DND-41 (cell line): ENCODE data around the gene S100A14.

Experiments
- ATAC-seq: fragments of 200-7000 bp; cut with Tn5 transposase; 3 replicates; pipeline ENCODE4 v1.9.1; 2021; ENCODE audit warnings: low read depth; ENCODE audit not compliant: insufficient read depth
- DNase-seq: peaks from one replicate; pipeline ENCODE4 v3.0.0-alpha.2; 2020
- H2AFZ ChIP-seq: 2 replicates; pipeline ENCODE4 v1.6.0; 2012; ENCODE audit warnings: low read depth, low read length
- H3K27ac ChIP-seq: 2 replicates; pipeline ENCODE4 v1.5.1; 2012; ENCODE audit warnings: low read length, inconsistent platforms
- H3K27me3 ChIP-seq: fragments of 200-600 bp; sonication (generic); 2 replicates; pipeline ENCODE4 v1.6.0; 2012; ENCODE audit warnings: low read length, mild to moderate bottlenecking, inconsistent platforms; ENCODE audit not compliant: insufficient read depth, poor library complexity
- H3K36me3 ChIP-seq: 2 replicates; pipeline ENCODE4 v1.5.1; 2012; ENCODE audit warnings: low read length, inconsistent platforms; ENCODE audit not compliant: insufficient read depth
- H3K4me1 ChIP-seq: 2 replicates; pipeline ENCODE4 v1.5.1; 2012; ENCODE audit warnings: mild to moderate bottlenecking, low read length; ENCODE audit not compliant: insufficient read depth
- H3K4me2 ChIP-seq: 2 replicates; pipeline ENCODE4 v1.6.0; 2012; ENCODE audit warnings: mild to moderate bottlenecking, moderate library complexity, low read length, inconsistent platforms; ENCODE audit not compliant: insufficient read depth
- H3K4me3 ChIP-seq, 2 experiments: fragments of 200-600 bp in 1 of 2; shearing (Covaris generic) in 1 of 2; 2 replicates each; pipeline ENCODE4 v1.5.1; 2012 to 2016; ENCODE audit warnings: inconsistent platforms in 2 of 2, low read length in 2 of 2, mild to moderate bottlenecking in 2 of 2, low read depth in 1 of 2, moderate library complexity in 1 of 2
- H3K79me2 ChIP-seq: 2 replicates; pipeline ENCODE4 v1.6.0; 2012; ENCODE audit warnings: low read length, inconsistent platforms; ENCODE audit not compliant: insufficient read depth
- H3K9ac ChIP-seq: 2 replicates; pipeline ENCODE4 v1.6.0; 2012; ENCODE audit warnings: low read depth, mild to moderate bottlenecking, inconsistent platforms, low read length, moderate library complexity
- H3K9me3 ChIP-seq: 2 replicates; pipeline ENCODE4 v1.5.1; 2012; ENCODE audit warnings: low read length, moderate library complexity, mild to moderate bottlenecking, inconsistent platforms; ENCODE audit not compliant: insufficient read depth, severe bottlenecking
- H4K20me1 ChIP-seq: 2 replicates; pipeline ENCODE4 v1.6.0; 2012; ENCODE audit warnings: low read length; ENCODE audit not compliant: insufficient read depth
- CTCF ChIP-seq: IDR thresholded peaks from 2 replicates; pipeline ENCODE4 v1.5.1; 2012; ENCODE audit warnings: borderline replicate concordance, low read length, moderate library complexity, mild to moderate bottlenecking; ENCODE audit not compliant: poor library complexity, severe bottlenecking; ENCODE audit errors: extremely low read depth
- EZH2 ChIP-seq: IDR thresholded peaks from 3 replicates; pipeline ENCODE4 v1.6.1; 2012; ENCODE audit warnings: borderline replicate concordance, low read depth, mild to moderate bottlenecking, moderate library complexity, low read length, inconsistent platforms; ENCODE audit not compliant: severe bottlenecking

Gene S100A14

GRCh38 chr1:153636312-153636711, 20.2 kb upstream of the S100A14 start:
- Histone ChIP-seq H3K4me2 (peak overlapping the region; percentile 76; the same call in 1 of the 2 replicates), H3K27ac (no peak overlapping the region)

GRCh38 chr1:153635872-153636271, 19.7 kb upstream of the S100A14 start:
- peak overlapping the region; percentile 76 for H3K4me2 ChIP-seq
- H3K9ac ChIP-seq: peak overlapping the region; percentile 92
- H4K20me1 ChIP-seq: peaks cover 24% of the 10 kb centered on the region; the same call in 1 of the 2 replicates
- no peak overlapping the region for H2AFZ ChIP-seq
- no peaks in the 10 kb centered on the region for H3K9me3 ChIP-seq
- no peak for TF ChIP-seq CTCF
- no peak for TF ChIP-seq EZH2
- H3K27me3 ChIP-seq: no peaks in the 10 kb centered on the region
- H3K4me3 ChIP-seq: peak overlapping the region; percentile 61 to 66; a peak in 3 of 4 replicates
- H3K79me2 ChIP-seq: peaks cover 65% of the 10 kb centered on the region
- no peak for DNase-seq
- peaks cover 37% of the 10 kb centered on the region for H3K4me1 ChIP-seq
- ATAC-seq: no peak
- no peak overlapping the region for H3K27ac ChIP-seq
- H3K36me3 ChIP-seq: peaks cover 57% of the 10 kb centered on the region

More at GRCh38 chr1:153636312-153636711, 20.2 kb upstream of the S100A14 start:
- no peaks in the 10 kb centered on the region for H3K9me3 ChIP-seq
- peak overlapping the region in 1 of 2 experiments; percentile 61; a peak in 1 of 4 replicates for H3K4me3 ChIP-seq
- peaks cover 61% of the 10 kb centered on the region for H3K36me3 ChIP-seq
- no peak overlapping the region for H2AFZ ChIP-seq
- DNase-seq (no peak), ATAC-seq (no peak)
- no peaks in the 10 kb centered on the region for H3K27me3 ChIP-seq
- H3K9ac ChIP-seq: peak overlapping the region; percentile 92; the same call in 1 of the 2 replicates
- TF ChIP-seq EZH2 (no peak), CTCF (no peak)
- H4K20me1 ChIP-seq: peaks cover 24% of the 10 kb centered on the region; the same call in 1 of the 2 replicates
- H3K79me2 ChIP-seq: peaks cover 69% of the 10 kb centered on the region
- H3K4me1 ChIP-seq: peaks cover 37% of the 10 kb centered on the region

- H3K4me3 ChIP-seq: peak within 1 kb of the TSS; percentile 61 to 66
- H3K36me3 ChIP-seq: peaks cover 38% of the 10 kb centered on the region
- no peaks in the 10 kb centered on the region for H3K27me3 ChIP-seq
- H3K4me1 ChIP-seq: peaks cover 30% of the 10 kb centered on the region
- TF ChIP-seq CTCF (no peak), EZH2 (no peak)
- peak within 1 kb of the TSS; percentile 69 for H2AFZ ChIP-seq
- ATAC-seq (peak; percentile 89), DNase-seq (peak; percentile 97)
- peak within 1 kb of the TSS; percentile 76 for H3K4me2 ChIP-seq
- H4K20me1 ChIP-seq: peaks cover 20% of the 10 kb centered on the region; the same call in 1 of the 2 replicates
- peak within 1 kb of the TSS; percentile 91 for H3K27ac ChIP-seq
- peak within 1 kb of the TSS; percentile 92 for H3K9ac ChIP-seq
- H3K79me2 ChIP-seq: peaks cover 49% of the 10 kb centered on the region
- no peaks in the 10 kb centered on the region for H3K9me3 ChIP-seq
Measured at GRCh38 chr1:153633754-153634665, 17.9 kb upstream of the S100A14 start, which contains the start of gene CHTOP. Gene CHTOP, plus strand, starts transcription at chr1:153634066. Its CDS starts 2,523 bp downstream, at chr1:153636589.
